HG02870 (cell line): ENCODE data around the gene TDRD7.
"Not testable (repeated sequence)": the region's sequence is repeated elsewhere in the genome, so short reads cannot be mapped to it uniquely, and the experiment has no call there.

Experiments
- ATAC-seq: cut with Tn5 transposase; IDR thresholded peaks from one replicate; pipeline ENCODE4 v1.9.1; 2021; ENCODE audit warnings: mild to moderate bottlenecking, moderate library complexity; ENCODE audit not compliant: unreplicated experiment

The TDRD7 gene

GRCh38 chr9:97419309-97419867, 7.5 kb downstream of the TDRD7 start:
- ATAC-seq, result no peak

GRCh38 chr9:97425336-97425972, 13.6 kb downstream of the TDRD7 start:
- no peak for ATAC-seq

GRCh38 chr9:97425973-97426336, 14.1 kb downstream of the TDRD7 start:
- no peak for ATAC-seq

GRCh38 chr9:97427885-97428284, 16.0 kb downstream of the TDRD7 start:
- no peak for ATAC-seq

GRCh38 chr9:97430316-97431043, 18.6 kb downstream of the TDRD7 start:
- no peak for ATAC-seq

GRCh38 chr9:97431044-97431441, 19.1 kb downstream of the TDRD7 start:
- no peak for ATAC-seq

- ATAC-seq, result no peak
These were observed 19.8 kb downstream of the TDRD7 start for GRCh38 chr9:97431549-97432143.

- no peak for ATAC-seq
These were observed 25.2 kb downstream of the TDRD7 start for GRCh38 chr9:97437051-97437600.

GRCh38 chr9:97438257-97438656, 26.4 kb downstream of the TDRD7 start:
- ATAC-seq, result no peak

GRCh38 chr9:97438666-97439065, 26.8 kb downstream of the TDRD7 start:
- no peak for ATAC-seq

GRCh38 chr9:97440160-97440559, 28.3 kb downstream of the TDRD7 start:
- no peak for ATAC-seq

GRCh38 chr9:97441729-97442128, 29.8 kb downstream of the TDRD7 start:
- no peak for ATAC-seq

GRCh38 chr9:97445119-97445701, 33.3 kb downstream of the TDRD7 start:
- ATAC-seq, result no peak

- ATAC-seq, result no peak
These were observed 35.1 kb downstream of the TDRD7 start for GRCh38 chr9:97447001-97447400.

- ATAC-seq, result not testable (repeated sequence)
These were observed 41.7 kb downstream of the TDRD7 start for GRCh38 chr9:97453573-97453972.

- not testable (repeated sequence) for ATAC-seq
These were observed 44.9 kb downstream of the TDRD7 start for GRCh38 chr9:97456841-97457240.

- no peak for ATAC-seq
These were observed 47.4 kb downstream of the TDRD7 start for GRCh38 chr9:97459326-97459725.

- ATAC-seq, result no peak
These were observed 50.3 kb downstream of the TDRD7 start for GRCh38 chr9:97462159-97462558.

GRCh38 chr9:97462914-97463313, 51.0 kb downstream of the TDRD7 start:
- no peak for ATAC-seq

GRCh38 chr9:97468658-97469448, 57.0 kb downstream of the TDRD7 start:
- peak; percentile 81 for ATAC-seq
